ENCODE measurements around the gene OR10G3.
"Not testable (repeated sequence)": the region's sequence is repeated elsewhere in the genome, so short reads cannot be mapped to it uniquely, and the experiment has no call there.

The OR10G3 gene

GRCh38 chr14:21579976-21580375 lies at the start of gene OR10G3:
OR10G3 (minus strand) TSS chr14:21580076; CDS start chr14:21570744, 9,332 bp downstream.
- DNase-seq: no peak

GRCh38 chr14:21626491-21627230 lies 46.8 kb upstream of the OR10G3 start:
- no peak for DNase-seq

GRCh38 chr14:21617614-21618013 lies 37.7 kb upstream of the OR10G3 start:
- DNase-seq: no peak

GRCh38 chr14:21614240-21614639 lies 34.4 kb upstream of the OR10G3 start:
- no peak for DNase-seq

- DNase-seq: no peak
Measured at GRCh38 chr14:21612324-21612723, 32.4 kb upstream of the OR10G3 start.

GRCh38 chr14:21602181-21602580 lies 22.3 kb upstream of the OR10G3 start:
- not testable (repeated sequence) for DNase-seq

- no peak for DNase-seq
Measured at GRCh38 chr14:21589317-21589716, 9.4 kb upstream of the OR10G3 start.

- DNase-seq: no peak
Measured at GRCh38 chr14:21575661-21576060, 4.2 kb downstream of the OR10G3 start.

GRCh38 chr14:21572604-21573003 lies 7.3 kb downstream of the OR10G3 start:
- DNase-seq: no peak

GRCh38 chr14:21558703-21559170 lies 21.1 kb downstream of the OR10G3 start:
- no peak for DNase-seq

GRCh38 chr14:21557084-21557901 lies 22.6 kb downstream of the OR10G3 start:
- DNase-seq: peak; percentile 75 to 76

- no peak for DNase-seq
Measured at GRCh38 chr14:21556378-21557083, 23.3 kb downstream of the OR10G3 start.

GRCh38 chr14:21553266-21553665 lies 26.6 kb downstream of the OR10G3 start:
- DNase-seq: no peak

GRCh38 chr14:21544588-21544987 lies 35.3 kb downstream of the OR10G3 start:
- DNase-seq: not testable (repeated sequence)

- DNase-seq: no peak
Measured at GRCh38 chr14:21543963-21544362, 35.9 kb downstream of the OR10G3 start.

- no peak for DNase-seq
Measured at GRCh38 chr14:21543521-21543960, 36.3 kb downstream of the OR10G3 start.

- DNase-seq: no peak
Measured at GRCh38 chr14:21541413-21542074, 38.3 kb downstream of the OR10G3 start.

- no peak for DNase-seq
Measured at GRCh38 chr14:21539189-21539940, 40.5 kb downstream of the OR10G3 start.

- no peak for DNase-seq
Measured at GRCh38 chr14:21537090-21537424, 42.8 kb downstream of the OR10G3 start.

GRCh38 chr14:21536418-21537089 lies 43.3 kb downstream of the OR10G3 start:
- DNase-seq: no peak
